Keratinocyte (primary cell): ENCODE measurements around the gene DCTD. TPM values are rescaled to one million over a fixed set of nuclear protein-coding genes. Genes with fewer than 3 reads are reported as not detected.

Source experiments
- DNase-seq: peaks from one replicate; pipeline ENCODE4 v3.0.0-alpha.2; 2011; ENCODE audit warnings: low read depth, missing footprints, low spot score
- FAIRE-seq: peaks from 2 replicates; lab custom pipeline; 2011; peaks lifted over from hg19 to GRCh38; lab: Jason Lieb, UNC
- H2AFZ ChIP-seq: 2 replicates; pipeline ENCODE4 v1.6.0; 2012; ENCODE audit warnings: low read length, control low read depth, inconsistent platforms; ENCODE audit not compliant: control insufficient read depth
- H3K27ac ChIP-seq: 2 replicates; pipeline ENCODE4 v1.5.1; 2011; ENCODE audit warnings: low read length; ENCODE audit not compliant: control insufficient read depth, insufficient read depth
- H3K27me3 ChIP-seq: 3 replicates; pipeline ENCODE4 v1.6.0; 2011; ENCODE audit warnings: low read length; ENCODE audit not compliant: control insufficient read depth, insufficient read depth; ENCODE audit errors: extremely low read depth
- H3K36me3 ChIP-seq, 2 experiments: 2 replicates in 1 of 2; 3 replicates in 1 of 2; pipeline ENCODE4 v1.5.1; 2011; ENCODE audit warnings: low read length in 2 of 2, mild to moderate bottlenecking in 1 of 2; ENCODE audit not compliant: control insufficient read depth in 2 of 2, insufficient read depth in 2 of 2; ENCODE audit errors: extremely low read depth in 1 of 2
- H3K4me1 ChIP-seq: 3 replicates; pipeline ENCODE4 v1.5.1; 2011; ENCODE audit warnings: low read length; ENCODE audit not compliant: control insufficient read depth, insufficient read depth; ENCODE audit errors: extremely low read depth
- H3K4me2 ChIP-seq: 3 replicates; pipeline ENCODE4 v1.6.0; 2011; ENCODE audit warnings: low read depth, low read length; ENCODE audit not compliant: control insufficient read depth, insufficient read depth; ENCODE audit errors: extremely low read depth
- H3K4me3 ChIP-seq, 3 experiments: fragments of 200-600 bp in 1 of 3; sonication (generic) in 1 of 3; 2 replicates in 2 of 3; 3 replicates in 1 of 3; pipeline ENCODE4 v1.5.1; 2011 to 2016; ENCODE audit warnings: low read length in 3 of 3, mild to moderate bottlenecking in 3 of 3, control low read depth in 2 of 3, inconsistent platforms in 1 of 3, low read depth in 1 of 3, mixed read lengths in 1 of 3, mixed run types in 1 of 3, moderate library complexity in 1 of 3; ENCODE audit not compliant: control insufficient read depth in 2 of 3, insufficient read depth in 2 of 3; ENCODE audit errors: extremely low read depth in 1 of 3
- H3K79me2 ChIP-seq: 2 replicates; pipeline ENCODE4 v1.6.0; 2012; ENCODE audit warnings: low read length; ENCODE audit not compliant: control insufficient read depth, insufficient read depth
- H3K9ac ChIP-seq: 3 replicates; pipeline ENCODE4 v1.6.0; 2011; ENCODE audit warnings: low read length; ENCODE audit not compliant: control insufficient read depth, insufficient read depth; ENCODE audit errors: extremely low read depth
- H3K9me1 ChIP-seq: 3 replicates; pipeline ENCODE4 v1.6.0; 2011; ENCODE audit warnings: low read length; ENCODE audit not compliant: control insufficient read depth, insufficient read depth; ENCODE audit errors: extremely low read depth
- H3K9me3 ChIP-seq: 2 replicates; pipeline ENCODE4 v1.5.1; 2012; ENCODE audit warnings: low read depth, low read length; ENCODE audit not compliant: control insufficient read depth
- H4K20me1 ChIP-seq: 3 replicates; pipeline ENCODE4 v1.6.0; 2011; ENCODE audit warnings: low read length; ENCODE audit not compliant: control insufficient read depth, insufficient read depth; ENCODE audit errors: extremely low read depth
- CTCF ChIP-seq, 3 experiments: IDR thresholded peaks in 1 of 3; conservative IDR thresholded peaks in 1 of 3; optimal IDR thresholded peaks in 1 of 3; 2 replicates in 2 of 3; 3 replicates in 1 of 3; pipeline versions ENCODE3 to v1.5.1; 2011; ENCODE audit warnings: low read length in 3 of 3, mild to moderate bottlenecking in 3 of 3, moderate library complexity in 2 of 3, control low read depth in 1 of 3, inconsistent platforms in 1 of 3; ENCODE audit not compliant: insufficient read depth in 2 of 3; ENCODE audit errors: extremely low read depth in 1 of 3
- EZH2 ChIP-seq: IDR thresholded peaks from one replicate; pipeline ENCODE4 v1.6.1; 2012; ENCODE audit warnings: inconsistent platforms, mild to moderate bottlenecking, low read length, moderate library complexity
- dilution Hi-C: fragments of 300-500 bp; cut with MboI; formaldehyde crosslinking; loops from one replicate; pipeline ENCODE4 v1.7.0; 2020; ENCODE audit warnings: low sequenced_read_pairs; ENCODE audit not compliant: extremely low pct_ligation_motif_present
- polyA plus RNA-seq, 5 experiments: library from polyadenylated mRNA; depleted of rRNA in 3 of 5; stranded (reverse) in 3 of 5; stranded (forward) in 1 of 5; unstranded in 1 of 5; fragments of >200 nt; gene quantifications; 1 replicate in 1 of 5; 2 replicates in 3 of 5; 3 replicates in 1 of 5; pipeline versions ENCODE4 v1.2.1 to v1.2.3, GENCODE V29; 2011 to 2012; ENCODE audit warnings: missing spikeins in 2 of 5, low read depth in 1 of 5, low replicate concordance in 1 of 5

Gene DCTD
- polyA plus RNA-seq, 1 donor (not counting 4 experiments of a cell fraction or from before 2014, with no cell fraction given), result 119 TPM

- Histone ChIP-seq H3K4me3 (no peak overlapping the region), H3K36me3 (no peaks in the 10 kb centered on the region), H3K4me2 (no peak overlapping the region), H3K9me1 (no peaks in the 10 kb centered on the region), H3K4me1 (peaks cover 18% of the 10 kb centered on the region), H3K9me3 (no peaks in the 10 kb centered on the region), H3K79me2 (no peaks in the 10 kb centered on the region), H3K9ac (no peak overlapping the region), H3K27me3 (no peaks in the 10 kb centered on the region), H3K27ac (no peak overlapping the region), H4K20me1 (no peaks in the 10 kb centered on the region), H2AFZ (no peak overlapping the region)
- DNase-seq, result no peak
- no peak for FAIRE-seq
- no peak for TF ChIP-seq EZH2
- TF ChIP-seq CTCF (optimal IDR thresholded peaks at IDR 0.05 in 1 of 3, IDR thresholded peaks at IDR 0.05 in 1 of 3, conservative IDR thresholded peaks at IDR 0.05 in 1 of 3; ENCODE audit: extremely low read depth in 1 of 3, insufficient read depth in 2 of 3, low read length in 3 of 3), result no peak
- dilution Hi-C loops, result no loop called here
These were observed 75.0 kb downstream of the DCTD start for GRCh38 chr4:182842104-182842600.

- no peak for DNase-seq
- Histone ChIP-seq H3K4me3 (no peak overlapping the region), H3K79me2 (no peaks in the 10 kb centered on the region), H3K9me1 (no peaks in the 10 kb centered on the region), H3K9me3 (no peaks in the 10 kb centered on the region), H2AFZ (no peak overlapping the region), H3K36me3 (no peaks in the 10 kb centered on the region), H3K27me3 (no peaks in the 10 kb centered on the region), H3K9ac (no peak overlapping the region), H3K4me1 (peaks cover 17% of the 10 kb centered on the region), H3K4me2 (no peak overlapping the region), H4K20me1 (no peaks in the 10 kb centered on the region), H3K27ac (no peak overlapping the region)
- TF ChIP-seq EZH2 (no peak), CTCF (optimal IDR thresholded peaks at IDR 0.05 in 1 of 3, IDR thresholded peaks at IDR 0.05 in 1 of 3, conservative IDR thresholded peaks at IDR 0.05 in 1 of 3; ENCODE audit: extremely low read depth in 1 of 3, insufficient read depth in 2 of 3, low read length in 3 of 3) (no peak)
- dilution Hi-C loops, result no loop called here
- FAIRE-seq, result no peak
These were observed 77.1 kb downstream of the DCTD start for GRCh38 chr4:182840108-182840507.

Other genes with a start within 250 kb of the DCTD start
- gene WWC2, start 181.9 kb upstream of the DCTD start, polyA plus RNA-seq, result 10.6 to 15.4 TPM (median 15.1 TPM) in 3 replicates